RWPE1 (cell line): Measurements from ENCODE around the gene NSRP1.

Source experiments
- CTCF ChIA-PET: fragments of 350-600 bp; sonication (Branson Sonifier 250); formaldehyde crosslinking; extraction: SDS; loops from one replicate; lab custom pipeline; 2021; lab: Yijun Ruan, JAX
- POLR2A ChIA-PET: fragments of 400-600 bp; formaldehyde crosslinking; extraction: SDS; loops from one replicate; lab custom pipeline; 2020; ENCODE audit warnings: antibody characterized with exemption; ENCODE audit not compliant: low non-redundant PET; lab: Yijun Ruan, JAX
- DNase-seq: peaks from one replicate; pipeline ENCODE4 v3.0.0; 2012; ENCODE audit warnings: low spot score
- H3K27ac ChIP-seq: fragments of 450-650 bp; 2 replicates; pipeline ENCODE4 v1.5.1; 2017
- TF ChIP-seq, protein P1 (sequence below): fragments of 450-650 bp; conservative IDR thresholded peaks from 2 replicates; pipeline ENCODE4 v1.5.1; 2017; ENCODE audit warnings: low read depth, mild to moderate bottlenecking

Gene NSRP1

GRCh38 chr17:30235386-30236296, 119.0 kb downstream of the NSRP1 start, which contains the start of gene SLC6A4:
Gene SLC6A4, minus strand, starts transcription at chr17:30235697. Its CDS starts 13,739 bp downstream, at chr17:30221958.
- TF ChIP-seq, protein P1, sequence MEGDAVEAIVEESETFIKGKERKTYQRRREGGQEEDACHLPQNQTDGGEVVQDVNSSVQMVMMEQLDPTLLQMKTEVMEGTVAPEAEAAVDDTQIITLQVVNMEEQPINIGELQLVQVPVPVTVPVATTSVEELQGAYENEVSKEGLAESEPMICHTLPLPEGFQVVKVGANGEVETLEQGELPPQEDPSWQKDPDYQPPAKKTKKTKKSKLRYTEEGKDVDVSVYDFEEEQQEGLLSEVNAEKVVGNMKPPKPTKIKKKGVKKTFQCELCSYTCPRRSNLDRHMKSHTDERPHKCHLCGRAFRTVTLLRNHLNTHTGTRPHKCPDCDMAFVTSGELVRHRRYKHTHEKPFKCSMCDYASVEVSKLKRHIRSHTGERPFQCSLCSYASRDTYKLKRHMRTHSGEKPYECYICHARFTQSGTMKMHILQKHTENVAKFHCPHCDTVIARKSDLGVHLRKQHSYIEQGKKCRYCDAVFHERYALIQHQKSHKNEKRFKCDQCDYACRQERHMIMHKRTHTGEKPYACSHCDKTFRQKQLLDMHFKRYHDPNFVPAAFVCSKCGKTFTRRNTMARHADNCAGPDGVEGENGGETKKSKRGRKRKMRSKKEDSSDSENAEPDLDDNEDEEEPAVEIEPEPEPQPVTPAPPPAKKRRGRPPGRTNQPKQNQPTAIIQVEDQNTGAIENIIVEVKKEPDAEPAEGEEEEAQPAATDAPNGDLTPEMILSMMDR: no peak
- ChIA-PET POLR2A (no interaction called here), CTCF (interaction anchor here (0.6 to 3.0 kb wide), 8 partner anchors 13 to 173 kb away, joined by 3 to 22 read pairs (median 4); no protein-coding TSS in a partner anchor)
- no peak for DNase-seq
- H3K27ac ChIP-seq: no peak within 1 kb of the TSS
